GM18951 (cell line): ENCODE results near the gene PRSS12.
"Not testable (repeated sequence)": the region's sequence is repeated elsewhere in the genome, so short reads cannot be mapped to it uniquely, and the experiment has no call there.

ENCODE experiments used
- POLR2A ChIP-seq: IDR thresholded peaks from 4 replicates; pipeline ENCODE4 v1.6.1; 2011; ENCODE audit warnings: mild to moderate bottlenecking; ENCODE audit not compliant: insufficient read length, insufficient read depth; ENCODE audit errors: extremely low read depth
- in situ Hi-C: fragments of 300-500 bp; cut with MboI; formaldehyde crosslinking; loops from one replicate; pipeline ENCODE4 v1.12.0; 2022; ENCODE audit warnings: low sequenced_read_pairs, mixed read lengths, inconsistent platforms; ENCODE audit not compliant: unreplicated experiment

Gene PRSS12, protein sequence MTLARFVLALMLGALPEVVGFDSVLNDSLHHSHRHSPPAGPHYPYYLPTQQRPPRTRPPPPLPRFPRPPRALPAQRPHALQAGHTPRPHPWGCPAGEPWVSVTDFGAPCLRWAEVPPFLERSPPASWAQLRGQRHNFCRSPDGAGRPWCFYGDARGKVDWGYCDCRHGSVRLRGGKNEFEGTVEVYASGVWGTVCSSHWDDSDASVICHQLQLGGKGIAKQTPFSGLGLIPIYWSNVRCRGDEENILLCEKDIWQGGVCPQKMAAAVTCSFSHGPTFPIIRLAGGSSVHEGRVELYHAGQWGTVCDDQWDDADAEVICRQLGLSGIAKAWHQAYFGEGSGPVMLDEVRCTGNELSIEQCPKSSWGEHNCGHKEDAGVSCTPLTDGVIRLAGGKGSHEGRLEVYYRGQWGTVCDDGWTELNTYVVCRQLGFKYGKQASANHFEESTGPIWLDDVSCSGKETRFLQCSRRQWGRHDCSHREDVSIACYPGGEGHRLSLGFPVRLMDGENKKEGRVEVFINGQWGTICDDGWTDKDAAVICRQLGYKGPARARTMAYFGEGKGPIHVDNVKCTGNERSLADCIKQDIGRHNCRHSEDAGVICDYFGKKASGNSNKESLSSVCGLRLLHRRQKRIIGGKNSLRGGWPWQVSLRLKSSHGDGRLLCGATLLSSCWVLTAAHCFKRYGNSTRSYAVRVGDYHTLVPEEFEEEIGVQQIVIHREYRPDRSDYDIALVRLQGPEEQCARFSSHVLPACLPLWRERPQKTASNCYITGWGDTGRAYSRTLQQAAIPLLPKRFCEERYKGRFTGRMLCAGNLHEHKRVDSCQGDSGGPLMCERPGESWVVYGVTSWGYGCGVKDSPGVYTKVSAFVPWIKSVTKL

DNA sequence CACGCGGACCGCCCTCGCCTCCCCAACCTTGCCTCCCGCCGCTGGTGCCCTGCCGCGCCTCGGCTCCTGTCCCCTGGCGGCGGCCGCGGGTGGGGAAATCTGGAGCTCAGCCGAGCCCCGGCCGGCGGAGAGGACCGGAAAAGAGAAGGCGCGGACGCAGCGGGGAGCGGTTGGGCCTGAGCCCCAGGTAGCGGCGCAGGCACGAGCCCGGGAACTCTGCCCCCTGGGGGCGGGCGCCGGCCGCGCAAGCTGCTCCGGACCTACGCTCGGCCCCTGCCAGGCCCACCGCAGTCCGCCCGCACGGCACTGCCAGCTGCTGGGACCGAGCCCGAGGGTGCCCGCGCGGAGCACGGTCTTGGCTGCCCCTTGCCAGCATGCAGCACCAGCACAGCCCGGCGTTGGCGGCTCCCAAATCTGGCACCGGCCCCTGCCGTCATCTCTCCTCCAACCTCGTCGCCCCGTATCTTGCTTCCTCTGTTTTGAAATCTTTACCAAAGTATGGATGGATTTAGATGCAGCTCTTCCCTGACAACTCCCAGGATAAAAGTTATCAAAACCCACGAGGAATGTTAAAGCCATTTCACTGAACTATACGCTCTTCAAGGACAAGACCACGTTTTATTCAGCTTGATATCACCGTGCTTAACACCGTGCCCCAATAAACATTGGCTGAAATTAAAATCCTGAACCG lies at the start of gene PRSS12:
Gene PRSS12, minus strand, starts transcription at position 161 of the 691 bp plus-strand sequence. CDS start 283 bp downstream, outside the sequence.
- in situ Hi-C loops, result no loop called here
- no peak for TF ChIP-seq POLR2A

DNA sequence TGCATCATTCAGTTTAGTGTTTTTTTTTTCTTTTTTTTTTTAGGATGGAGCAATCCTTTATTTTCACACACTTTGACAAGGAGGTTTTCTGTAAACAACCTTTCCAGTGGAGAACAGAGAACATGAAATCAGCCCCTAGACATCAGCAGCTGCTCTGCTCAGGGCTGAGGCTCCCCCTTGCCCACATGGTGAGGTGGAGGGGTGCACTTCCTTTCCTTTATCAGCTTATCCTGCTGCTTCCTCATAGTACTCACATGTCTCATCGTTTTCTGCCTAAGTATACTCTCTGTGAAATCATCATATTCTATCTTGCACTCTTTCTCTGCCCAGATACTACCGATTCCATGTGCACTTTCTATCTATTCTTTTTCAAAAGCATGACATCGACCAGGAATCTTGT lies 47.6 kb upstream of the PRSS12 start:
- no peak for TF ChIP-seq POLR2A
- in situ Hi-C loops, result no loop called here

DNA sequence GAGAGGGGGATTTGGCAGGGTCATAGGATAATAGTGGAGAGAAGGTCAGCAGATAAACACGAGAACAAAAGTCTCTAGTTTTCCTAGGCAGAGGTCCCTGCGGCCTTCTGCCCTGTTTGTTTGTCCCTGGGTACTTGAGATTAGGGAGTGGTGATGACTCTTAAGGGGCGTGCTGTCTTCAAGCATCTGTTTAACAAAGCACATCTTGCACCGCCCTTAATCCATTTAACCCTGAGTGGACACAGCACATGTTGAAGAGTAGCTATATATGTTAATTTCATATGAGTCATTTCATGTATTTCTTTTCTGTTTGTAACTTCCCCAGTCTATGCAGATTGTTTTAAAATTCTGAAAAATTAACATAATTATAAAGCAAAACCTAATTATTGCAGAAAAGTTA lies 47.1 kb upstream of the PRSS12 start:
- in situ Hi-C loops, result not testable (repeated sequence)

DNA sequence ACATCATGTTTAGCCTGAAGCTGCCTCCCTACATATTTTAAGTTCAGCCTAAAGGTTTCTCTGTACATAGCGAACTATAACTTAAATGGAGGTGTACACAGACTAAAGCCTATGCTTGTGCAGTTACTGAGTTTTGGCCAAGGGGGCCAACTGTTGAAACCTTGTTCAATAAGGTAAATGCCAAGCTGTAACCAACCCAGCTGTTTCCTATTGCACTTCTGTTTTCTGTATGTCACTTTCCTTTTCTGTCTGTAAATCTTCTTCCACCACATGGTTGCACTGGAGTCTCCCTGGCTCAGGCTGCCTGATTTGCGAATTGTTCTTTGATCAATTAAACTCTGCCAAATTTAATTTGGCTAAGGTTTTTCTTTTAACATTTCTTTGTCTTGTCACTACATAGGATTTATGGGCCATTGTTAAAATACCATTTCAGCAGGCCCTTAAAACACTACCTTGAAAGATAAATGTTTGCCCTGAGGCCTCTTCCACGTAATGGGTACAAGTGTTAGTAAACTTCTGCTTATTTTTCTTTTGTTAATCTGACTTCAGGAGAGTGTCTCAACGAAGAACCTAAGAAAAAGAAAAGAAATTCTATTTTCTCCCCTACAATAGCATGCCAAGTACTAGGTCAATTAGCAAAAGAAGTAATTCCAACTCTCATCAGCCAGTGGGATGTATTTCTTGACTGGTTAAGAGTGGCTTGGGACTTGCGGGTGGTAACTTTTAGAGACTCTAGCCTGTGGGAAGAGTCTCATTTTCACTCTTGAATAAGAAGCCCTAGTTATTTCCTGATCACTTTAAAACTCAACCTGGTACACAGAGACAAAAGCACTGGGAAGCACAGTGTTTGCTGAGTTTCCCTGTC lies 45.7 kb upstream of the PRSS12 start:
- in situ Hi-C loops, result no loop called here
- no peak for TF ChIP-seq POLR2A

DNA sequence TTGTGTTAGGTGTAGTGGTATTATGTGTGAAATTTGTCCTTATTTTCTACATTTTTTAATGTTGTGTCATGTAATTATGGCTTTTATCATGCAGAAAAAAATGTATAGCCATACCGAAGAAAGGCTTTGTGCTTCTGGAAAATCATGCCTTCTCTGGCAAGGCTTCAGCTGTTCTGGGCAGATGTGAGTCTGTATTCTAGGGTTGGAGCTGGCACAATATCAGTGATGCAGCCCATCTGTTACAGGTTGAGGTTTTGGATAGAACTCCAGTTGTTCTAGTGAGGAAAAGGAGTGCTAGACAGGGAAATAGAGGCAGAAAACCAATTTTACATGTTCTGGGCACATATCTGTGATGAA lies 44.8 kb upstream of the PRSS12 start:
- in situ Hi-C loops, result no loop called here
- no peak for TF ChIP-seq POLR2A

DNA sequence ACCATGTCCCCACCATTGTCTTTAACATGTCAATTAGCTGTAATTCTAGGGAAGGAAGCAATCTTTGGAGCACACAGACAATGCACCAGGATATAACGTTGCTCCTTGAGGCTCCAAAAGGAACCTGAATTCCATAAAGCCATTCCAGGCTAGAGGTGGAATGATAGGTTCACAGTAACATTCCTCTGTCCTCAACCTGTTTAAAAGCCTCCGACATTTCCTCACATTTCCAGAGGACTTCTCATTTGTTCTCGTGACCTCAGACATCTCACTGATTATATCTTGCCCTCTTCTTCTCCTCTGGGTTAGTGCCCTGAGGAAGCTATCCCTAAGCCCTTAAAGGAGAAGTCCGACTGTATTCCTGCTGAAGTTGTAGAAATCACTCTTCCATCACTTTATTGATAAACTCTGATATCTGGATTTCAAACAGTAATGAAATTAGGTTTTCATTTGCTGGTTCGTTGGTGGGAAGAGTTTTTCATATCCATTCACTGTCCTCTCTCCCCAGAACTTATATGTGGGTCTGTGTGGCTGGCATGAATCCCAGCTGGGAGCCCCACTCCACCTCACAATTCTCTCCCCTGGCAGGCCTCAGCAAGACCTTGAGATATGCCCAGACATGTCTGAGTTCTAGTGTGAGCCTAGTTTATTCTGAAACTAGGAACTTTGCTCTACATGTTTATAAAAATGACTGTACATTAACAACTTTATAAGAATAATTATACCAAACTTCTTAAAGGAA lies 44.2 kb upstream of the PRSS12 start:
- TF ChIP-seq POLR2A, result no peak
- in situ Hi-C loops, result no loop called here

DNA sequence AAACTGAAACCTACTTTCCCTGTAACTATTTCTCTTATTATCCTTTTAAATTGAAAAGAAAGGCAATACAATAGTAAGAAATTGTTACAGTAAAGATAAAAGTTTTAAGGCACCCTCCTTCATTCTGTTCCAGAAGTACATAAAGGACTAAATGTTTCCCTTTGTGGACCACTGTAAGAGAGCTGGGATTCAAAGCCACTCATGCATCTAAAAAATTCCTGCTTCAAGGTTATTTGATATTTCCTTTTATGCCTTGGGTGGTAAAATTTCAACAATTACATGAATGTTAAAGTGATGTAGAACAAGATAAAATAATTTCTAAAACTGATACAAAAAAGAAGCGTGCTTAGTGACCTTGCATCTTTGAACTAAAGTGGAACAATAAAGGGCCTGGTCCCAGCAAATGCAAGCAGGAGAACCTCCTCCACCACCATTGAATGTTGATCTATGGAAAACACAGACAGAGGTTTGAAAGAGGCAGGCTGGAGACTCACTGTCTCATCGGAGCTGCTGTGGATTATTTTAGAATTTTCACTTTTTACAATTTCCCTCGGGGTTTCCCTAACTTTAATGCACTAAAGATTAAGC lies 42.3 kb upstream of the PRSS12 start:
- TF ChIP-seq POLR2A, result no peak
- in situ Hi-C loops, result no loop called here

DNA sequence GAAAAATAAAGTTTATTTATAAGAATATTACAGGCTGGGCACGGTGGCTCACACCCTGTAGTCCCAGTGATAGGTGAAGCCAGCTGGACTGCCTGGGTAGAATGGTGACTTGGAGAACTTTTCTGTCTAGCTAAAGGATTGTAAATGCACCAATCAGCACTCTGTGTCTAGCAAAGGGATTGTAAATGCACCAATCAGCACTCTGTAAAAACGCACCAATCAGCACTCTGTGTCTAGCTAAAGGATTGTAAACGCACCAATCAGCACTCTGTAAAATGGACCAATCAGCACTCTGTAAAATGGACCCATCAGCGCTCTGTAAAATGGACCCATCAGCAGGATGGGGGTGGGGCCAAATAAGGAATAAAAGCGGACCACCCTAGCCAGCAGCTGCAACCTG lies 39.7 kb upstream of the PRSS12 start:
- in situ Hi-C loops, result not testable (repeated sequence)

DNA sequence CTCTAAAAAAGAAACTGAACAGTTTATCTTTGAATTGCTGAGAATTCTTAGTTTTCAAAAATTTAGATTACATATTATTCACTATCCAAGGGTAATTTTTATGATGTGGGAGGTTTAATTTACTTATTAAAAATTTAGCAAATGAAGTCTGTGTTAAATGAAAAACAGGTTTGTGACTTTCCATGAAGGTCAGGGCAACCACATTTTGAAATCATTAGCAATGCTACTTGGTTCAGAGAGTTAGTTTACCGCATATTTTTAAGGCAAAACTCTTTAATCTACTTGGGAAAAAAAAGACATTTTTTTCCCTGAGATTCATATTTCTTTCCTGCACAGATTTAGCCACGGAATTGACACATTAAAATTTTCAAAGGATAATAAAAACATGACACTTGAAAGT lies 37.3 kb upstream of the PRSS12 start:
- in situ Hi-C loops, result no loop called here
- TF ChIP-seq POLR2A, result no peak

DNA sequence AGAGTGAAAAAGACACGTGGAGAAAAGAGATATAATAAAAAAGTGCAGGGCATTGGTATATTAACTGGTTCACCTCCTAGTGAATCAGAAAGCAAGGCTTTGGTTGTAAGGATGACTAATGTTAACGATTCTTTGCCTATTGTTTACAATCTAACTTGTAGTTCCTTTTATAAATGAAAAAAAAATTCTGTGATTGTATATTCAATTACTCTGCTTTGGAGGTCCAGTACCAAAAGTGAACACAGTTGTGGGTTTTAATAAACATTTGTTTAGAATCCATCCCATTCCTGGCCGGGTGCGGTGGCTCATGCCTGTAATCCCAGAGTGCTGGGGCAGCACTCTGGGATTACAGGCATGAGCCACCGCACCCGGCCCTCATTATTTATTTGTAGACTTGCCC lies 36.9 kb upstream of the PRSS12 start:
- in situ Hi-C loops, result no loop called here
- TF ChIP-seq POLR2A, result no peak

DNA sequence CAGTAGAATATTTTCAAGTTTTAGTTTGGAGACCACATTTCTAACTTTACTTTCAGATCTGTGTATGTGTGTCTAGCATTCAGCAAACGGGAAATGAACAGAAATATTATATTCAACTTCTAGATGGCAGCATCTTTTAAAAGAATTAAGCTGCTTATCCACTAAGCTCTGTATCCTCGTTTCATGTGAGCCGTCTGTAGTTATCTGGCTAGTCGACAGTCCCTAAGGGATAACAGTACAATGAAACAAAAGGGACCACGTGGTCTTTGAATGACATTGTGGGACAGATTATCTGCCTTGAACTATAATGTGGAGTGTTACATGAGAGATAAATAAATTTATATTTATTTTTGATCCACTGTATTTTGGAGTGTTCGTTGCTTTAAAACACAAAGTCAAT lies 35.8 kb upstream of the PRSS12 start:
- TF ChIP-seq POLR2A, result no peak
- in situ Hi-C loops, result no loop called here

DNA sequence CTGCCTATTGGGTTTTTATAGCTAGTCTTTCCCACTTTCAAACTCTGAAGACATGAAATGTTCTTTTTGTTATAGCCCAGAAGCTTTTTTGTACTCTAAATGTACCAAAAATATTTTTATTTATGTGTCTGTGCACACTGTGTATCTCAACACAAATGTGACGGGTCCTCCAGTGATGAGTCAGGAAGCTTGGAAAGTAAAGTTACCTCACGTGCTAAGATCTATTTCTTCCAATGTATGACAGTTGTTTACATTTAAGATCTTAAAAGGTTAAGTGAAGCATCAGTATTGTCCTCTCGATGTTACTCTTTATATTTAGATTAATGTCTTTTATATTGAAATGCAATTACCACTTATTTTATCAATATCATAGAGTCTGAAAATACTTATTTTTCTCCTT lies 29.1 kb upstream of the PRSS12 start:
- no peak for TF ChIP-seq POLR2A
- in situ Hi-C loops, result no loop called here
